K562 (cell line): ENCODE results near the gene ZNF200. TPM values are rescaled to one million over a fixed set of nuclear protein-coding genes. Genes with fewer than 3 reads are reported as not detected.

Experiments used
- BRD4 ChIP-seq: fragments of 200-600 bp; sonication (generic); IDR thresholded peaks from 2 replicates; pipeline ENCODE4 v1.6.1; 2017; ENCODE audit warnings: inconsistent platforms
- ELF2 ChIP-seq: fragments of 250-450 bp; sonication (Bioruptor Pico); IDR thresholded peaks from 2 replicates; pipeline ENCODE4 v1.5.0; 2021; ENCODE audit warnings: mild to moderate bottlenecking
- ELK3 ChIP-seq: fragments of 450-650 bp; formaldehyde crosslinking; IDR thresholded peaks from 2 replicates; pipeline ENCODE4 v1.4.0; 2020; ENCODE audit warnings: mild to moderate bottlenecking
- GATAD2B ChIP-seq: fragments of 450-650 bp; IDR thresholded peaks from 2 replicates; pipeline ENCODE4 v1.6.1; 2017; ENCODE audit warnings: mild to moderate bottlenecking, borderline replicate concordance
- KDM4B ChIP-seq, 2 experiments: fragments of 450-650 bp in 1 of 2; sonication (generic) in 1 of 2; IDR thresholded peaks; 2 replicates each; pipeline ENCODE4 v1.6.1; 2016 to 2017; ENCODE audit warnings: borderline replicate concordance in 2 of 2, antibody characterized with exemption in 1 of 2, low read depth in 1 of 2, mild to moderate bottlenecking in 1 of 2
- MAZ ChIP-seq, 2 experiments: fragments of 450-650 bp in 1 of 2; sonication (generic) in 1 of 2; formaldehyde crosslinking; IDR thresholded peaks in 1 of 2; conservative IDR thresholded peaks in 1 of 2; 2 replicates each; pipeline versions ENCODE4 v1.4.0 to v1.5.0; 2020; ENCODE audit warnings: mild to moderate bottlenecking in 1 of 2, missing genetic modification reagents in 1 of 2
- MTA1 ChIP-seq: fragments of 450-650 bp; IDR thresholded peaks from 2 replicates; pipeline ENCODE4 v1.6.1; 2017; ENCODE audit warnings: borderline replicate concordance
- PHB2 ChIP-seq: fragments of 450-650 bp; IDR thresholded peaks from 2 replicates; pipeline ENCODE4 v1.6.1; 2017; ENCODE audit warnings: low read depth
- PHF21A ChIP-seq: fragments of 450-650 bp; IDR thresholded peaks from 2 replicates; pipeline ENCODE4 v1.6.1; 2017; ENCODE audit warnings: low read depth, borderline replicate concordance
- REST ChIP-seq, 2 experiments: fragments of 450-650 bp; formaldehyde crosslinking in 1 of 2; IDR thresholded peaks; 2 replicates each; pipeline versions ENCODE4 v1.4.0 to v1.6.1; 2014 to 2020; ENCODE audit warnings: mild to moderate bottlenecking in 2 of 2, borderline replicate concordance in 1 of 2, low read depth in 1 of 2
- SIN3B ChIP-seq: fragments of 450-650 bp; IDR thresholded peaks from 2 replicates; pipeline ENCODE4 v1.6.1; 2017; ENCODE audit warnings: low read depth, mild to moderate bottlenecking, moderate library complexity
- THRB ChIP-seq: fragments of 450-650 bp; formaldehyde crosslinking; conservative IDR thresholded peaks from 2 replicates; pipeline ENCODE4 v1.4.0; 2022; ENCODE audit warnings: mild to moderate bottlenecking, missing genetic modification characterization
- ZNF140 ChIP-seq: fragments of 250-450 bp; sonication (Bioruptor Pico); IDR thresholded peaks from 2 replicates; pipeline ENCODE4 v1.8.0; 2021; ENCODE audit warnings: moderate library complexity, mild to moderate bottlenecking, inconsistent platforms
- ZNF311 ChIP-seq: fragments of 250-450 bp; sonication (Bioruptor Pico); IDR thresholded peaks from 2 replicates; pipeline ENCODE4 v1.4.0; 2020; ENCODE audit warnings: mild to moderate bottlenecking, moderate library complexity
- ZNF354B ChIP-seq: fragments of 250-450 bp; sonication (Bioruptor Pico); IDR thresholded peaks from 2 replicates; pipeline ENCODE4 v1.4.0; 2020
- polyA plus RNA-seq, 8 experiments: library from polyadenylated mRNA; depleted of rRNA in 4 of 8; stranded (reverse) in 5 of 8; unstranded in 3 of 8; fragments of >200 nt; fragmentation: Nextera tagmentation in 2 of 8; fragmentation: Illumina TruSeq in 1 of 8; extraction: Ambion mirVana in 2 of 8; extraction: Trizol in 1 of 8; gene quantifications; 2 replicates each; pipeline versions ENCODE4 v1.2.1 to v1.2.3, GENCODE V29; 2011 to 2014; ENCODE audit warnings: inconsistent platforms in 1 of 8, missing spikeins in 1 of 8
- total RNA-seq, 7 experiments: library from RNA; depleted of rRNA in 6 of 7; stranded (reverse); fragments of >200 nt in 6 of 7; fragmentation: Illumina TruSeq in 2 of 7; extraction: Trizol in 2 of 7; gene quantifications; 2 replicates each; pipeline versions ENCODE4 v1.2.1 to v1.2.3, GENCODE V29; 2011 to 2021; ENCODE audit warnings: low replicate concordance in 1 of 7

Gene ZNF200
- total and polyA plus RNA-seq, 9 of the 15 experiments (the other 6 are each of a cell fraction or from before 2014, with no cell fraction given) = 4.8 to 14.5 (median 9.2) TPM

- TF ChIP-seq REST (IDR thresholded peaks at IDR 0.05; ENCODE audit: borderline replicate concordance) (peak; percentile 63), REST (CRISPR knock-in tag; IDR thresholded peaks at IDR 0.05; ENCODE audit: low read depth) (0 out of 2 replicates have a peak, but pooled peaks have one; percentile 11), MTA1 (peak; percentile 99), BRD4 (peak; percentile 74; the same call in 1 of the 2 replicates), MAZ (CRISPR knock-in tag; conservative IDR thresholded peaks at IDR 0.05 in 1 of 2, IDR thresholded peaks at IDR 0.05 in 1 of 2) (peak; percentile 51 to 58; a peak in 3 of 4 replicates), PHB2 (no peak), PHF21A (no peak), ELK3 (no peak), ELF2 (peak; percentile 50), ZNF354B (CRISPR knock-in tag) (no peak), KDM4B (IDR thresholded peaks at IDR 0.05; ENCODE audit: borderline replicate concordance in 2 of 2, low read depth in 1 of 2) (peak in 1 of 2 experiments; percentile 34; a peak in 1 of 4 replicates), ZNF311 (CRISPR knock-in tag) (no peak), GATAD2B (peak; percentile 73; the same call in 1 of the 2 replicates), ZNF140 (no peak), SIN3B (peak; percentile 95), THRB (CRISPR knock-in tag) (no peak)
Measured at GRCh38 chr16:3282730-3283542, 48.0 kb upstream of the ZNF200 start, which contains the start of gene ZNF263 (continued).
